Stimulated activated CD4-positive, alpha-beta T cell treated with anti-CD3 and anti-CD28 coated beads, Interleukin-12 subunit alpha, Interleukin-12 subunit beta, amount 100 ng/mL, for 24 hours (primary cell): ENCODE measurements around the gene TBC1D25.

Experiments
- DNase-seq, 2 experiments: peaks; one replicate each; pipeline ENCODE4 v3.0.0-alpha.2; 2020; ENCODE audit warnings: low read depth in 2 of 2

The TBC1D25 gene

GRCh38 chrX:48601741-48602394 lies 62.4 kb downstream of the TBC1D25 start:
- no peak for DNase-seq

- DNase-seq = no peak
Measured at GRCh38 chrX:48604701-48605100, 65.2 kb downstream of the TBC1D25 start.

- DNase-seq = no peak
Measured at GRCh38 chrX:48606091-48606490, 66.6 kb downstream of the TBC1D25 start.

- DNase-seq = no peak
Measured at GRCh38 chrX:48611703-48612102, 72.2 kb downstream of the TBC1D25 start.
